Stimulated activated CD4-positive, alpha-beta T cell treated with anti-CD3 and anti-CD28 coated beads, Interleukin-2, amount 100 ng/mL, for 4 hours (primary cell): ENCODE measurements around the gene BDKRB2.

Experiments
- DNase-seq: peaks from one replicate; pipeline ENCODE4 v3.0.0-alpha.2; 2020; ENCODE audit warnings: low read depth

BDKRB2 gene

GRCh38 chr14:96204151-96205058, at the start of gene BDKRB2:
Gene BDKRB2 (plus strand): TSS chr14:96204839. CDS start chr14:96237108, 32,269 bp downstream.
- DNase-seq: no peak

DNA sequence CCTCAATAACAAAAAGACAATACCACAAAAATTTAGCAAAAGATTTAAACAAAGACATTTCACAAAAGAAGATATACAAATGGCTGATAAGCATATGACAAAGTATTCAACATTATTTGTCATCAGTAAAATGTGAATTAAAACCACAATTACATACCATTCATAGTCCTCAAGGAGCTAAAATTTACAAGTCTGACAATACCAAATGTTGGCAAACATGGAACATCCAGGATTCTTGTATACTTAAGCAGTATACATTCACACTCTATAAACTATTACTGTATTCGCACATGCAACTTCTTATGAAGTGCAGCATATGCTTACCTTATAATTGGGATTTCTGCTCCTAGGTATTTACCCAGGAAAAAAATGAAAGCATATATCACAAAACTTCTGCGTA, 49.7 kb upstream of the BDKRB2 start:
- no peak for DNase-seq

GRCh38 chr14:96156804-96157760, 47.6 kb upstream of the BDKRB2 start:
- DNase-seq: no peak

- no peak for DNase-seq
These were observed 45.9 kb upstream of the BDKRB2 start for GRCh38 chr14:96158735-96159134.

GRCh38 chr14:96160076-96160912, 44.3 kb upstream of the BDKRB2 start:
- DNase-seq: no peak

GRCh38 chr14:96160913-96161310, 43.7 kb upstream of the BDKRB2 start:
- DNase-seq: no peak

GRCh38 chr14:96161636-96162035, 43.0 kb upstream of the BDKRB2 start:
- DNase-seq: no peak

DNA sequence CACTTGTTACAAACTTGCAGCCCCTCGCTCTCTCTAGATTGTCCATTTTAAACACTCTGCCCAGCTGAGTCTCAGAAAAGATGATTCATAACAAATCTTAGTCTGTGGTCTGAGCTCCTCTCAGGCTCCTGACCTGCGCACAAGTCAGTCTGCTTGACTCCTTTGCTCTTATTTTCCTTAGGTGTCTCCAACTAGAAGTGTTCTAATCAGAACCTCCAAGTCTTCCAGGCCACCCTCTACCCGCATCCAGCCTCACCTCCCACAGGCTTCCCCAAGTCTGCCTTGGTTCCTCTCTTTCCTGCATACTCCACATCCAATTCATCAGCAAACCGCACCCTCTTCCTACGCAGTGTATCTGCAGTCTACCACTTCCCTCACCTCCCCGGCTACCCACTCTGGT, 42.4 kb upstream of the BDKRB2 start:
- no peak for DNase-seq

DNA sequence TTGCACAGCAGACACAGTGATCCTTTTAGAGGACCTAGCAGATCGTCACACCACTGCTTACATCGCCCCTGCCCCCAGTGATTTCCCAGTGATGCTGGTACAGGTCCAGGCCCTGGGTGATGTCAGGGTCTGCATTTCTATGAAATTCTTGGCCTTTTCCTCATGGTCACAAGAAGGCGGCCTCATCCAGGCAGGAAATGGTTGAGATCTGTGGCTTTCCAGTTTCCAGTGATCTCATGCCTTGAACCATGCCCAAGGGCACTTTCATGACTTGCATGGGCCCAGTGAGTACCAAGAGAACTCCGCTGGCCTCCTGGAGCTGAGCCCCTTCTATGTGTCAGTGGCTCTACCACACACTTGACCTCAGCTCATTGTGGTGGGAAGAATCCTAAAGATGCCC, 41.9 kb upstream of the BDKRB2 start:
- DNase-seq: no peak

DNA sequence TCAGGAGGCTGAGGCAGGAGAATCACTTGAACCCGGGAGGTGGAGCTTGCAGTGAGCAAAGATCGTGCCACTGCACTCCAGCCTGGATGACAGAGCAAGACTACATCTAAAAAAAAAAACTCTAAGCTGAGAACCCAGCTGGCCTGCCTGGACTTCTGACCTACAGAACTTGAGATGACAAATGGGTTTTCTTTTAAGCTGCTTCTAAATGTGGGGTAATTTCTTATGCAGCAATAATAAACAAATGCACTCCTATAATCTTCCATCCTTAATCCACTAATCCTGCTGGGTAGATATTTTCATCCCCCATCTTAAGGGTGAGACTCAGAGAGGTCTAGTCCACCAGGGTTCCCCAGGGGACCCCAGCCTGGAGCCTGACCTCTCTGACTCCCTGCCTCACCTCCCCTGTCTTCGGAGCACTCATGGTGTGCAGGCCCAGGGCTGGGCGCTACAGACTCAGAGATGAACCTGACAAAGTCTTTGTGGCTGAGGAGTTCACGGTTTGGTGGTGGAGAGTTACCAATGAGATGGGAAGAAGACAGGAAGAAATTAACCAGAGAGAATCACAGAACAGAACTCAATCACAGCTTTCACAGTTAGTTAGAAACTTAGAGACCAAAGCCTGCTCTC, 39.7 kb upstream of the BDKRB2 start:
- DNase-seq: no peak

GRCh38 chr14:96165493-96166436, 38.9 kb upstream of the BDKRB2 start:
- no peak for DNase-seq

DNA sequence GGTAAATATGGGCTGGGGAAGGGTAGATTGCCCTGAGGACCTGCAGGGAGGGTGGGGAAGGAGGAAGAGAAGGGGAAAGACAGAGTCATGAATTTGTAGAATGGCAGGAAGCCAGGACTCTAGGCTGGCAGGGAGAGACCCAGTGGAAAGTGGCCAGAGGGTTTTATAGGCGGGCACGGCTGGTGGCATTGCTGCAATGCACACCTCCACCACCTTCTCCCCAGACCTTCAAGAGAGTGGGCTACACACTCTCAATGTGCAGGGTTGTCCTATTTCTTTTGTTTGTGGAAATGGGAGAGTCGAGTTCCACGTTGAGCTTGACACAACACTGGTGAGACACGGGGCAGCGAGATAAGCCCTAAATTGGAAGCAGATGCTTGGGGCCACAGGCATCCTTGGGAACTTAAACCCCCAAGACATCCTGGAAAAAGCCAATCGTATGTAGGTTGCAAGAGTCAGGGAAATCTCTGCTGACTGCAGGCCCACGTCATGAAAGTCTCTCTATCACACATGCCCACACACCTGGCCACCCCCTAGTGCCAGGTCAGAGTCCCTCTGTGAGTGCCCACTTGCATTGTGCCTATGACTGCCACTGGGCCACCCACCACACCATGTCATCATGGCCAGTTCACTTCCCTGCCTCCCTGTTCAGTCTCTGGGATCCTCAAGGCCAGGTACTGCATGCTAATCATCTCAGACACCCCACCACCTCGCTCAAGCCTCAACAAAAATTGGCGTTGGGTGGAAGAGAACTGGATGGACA, 38.0 kb upstream of the BDKRB2 start:
- no peak for DNase-seq

- no peak for DNase-seq
These were observed 37.2 kb upstream of the BDKRB2 start for GRCh38 chr14:96167224-96168148.

DNA sequence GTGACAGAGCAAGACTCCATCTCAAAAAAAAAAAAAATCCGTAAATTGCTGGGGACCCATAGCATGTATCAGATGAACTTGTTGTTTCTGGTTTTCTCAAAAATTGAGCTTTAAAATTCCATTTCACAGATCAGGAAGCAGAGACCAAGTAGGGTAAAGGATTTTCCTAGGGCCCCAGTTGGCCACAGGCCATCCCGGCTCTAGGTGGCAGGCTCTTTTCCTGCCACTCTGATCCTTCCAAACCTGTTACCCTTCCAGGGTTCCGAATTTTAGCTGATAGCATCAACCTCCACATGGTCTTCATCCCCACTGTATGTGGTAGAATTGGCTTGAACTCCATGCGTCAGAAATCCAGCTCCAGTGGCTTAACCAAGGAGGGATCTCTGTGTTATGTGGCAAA, 36.1 kb upstream of the BDKRB2 start:
- no peak for DNase-seq

- DNase-seq: no peak
These were observed 33.6 kb upstream of the BDKRB2 start for GRCh38 chr14:96170961-96171592.

DNA sequence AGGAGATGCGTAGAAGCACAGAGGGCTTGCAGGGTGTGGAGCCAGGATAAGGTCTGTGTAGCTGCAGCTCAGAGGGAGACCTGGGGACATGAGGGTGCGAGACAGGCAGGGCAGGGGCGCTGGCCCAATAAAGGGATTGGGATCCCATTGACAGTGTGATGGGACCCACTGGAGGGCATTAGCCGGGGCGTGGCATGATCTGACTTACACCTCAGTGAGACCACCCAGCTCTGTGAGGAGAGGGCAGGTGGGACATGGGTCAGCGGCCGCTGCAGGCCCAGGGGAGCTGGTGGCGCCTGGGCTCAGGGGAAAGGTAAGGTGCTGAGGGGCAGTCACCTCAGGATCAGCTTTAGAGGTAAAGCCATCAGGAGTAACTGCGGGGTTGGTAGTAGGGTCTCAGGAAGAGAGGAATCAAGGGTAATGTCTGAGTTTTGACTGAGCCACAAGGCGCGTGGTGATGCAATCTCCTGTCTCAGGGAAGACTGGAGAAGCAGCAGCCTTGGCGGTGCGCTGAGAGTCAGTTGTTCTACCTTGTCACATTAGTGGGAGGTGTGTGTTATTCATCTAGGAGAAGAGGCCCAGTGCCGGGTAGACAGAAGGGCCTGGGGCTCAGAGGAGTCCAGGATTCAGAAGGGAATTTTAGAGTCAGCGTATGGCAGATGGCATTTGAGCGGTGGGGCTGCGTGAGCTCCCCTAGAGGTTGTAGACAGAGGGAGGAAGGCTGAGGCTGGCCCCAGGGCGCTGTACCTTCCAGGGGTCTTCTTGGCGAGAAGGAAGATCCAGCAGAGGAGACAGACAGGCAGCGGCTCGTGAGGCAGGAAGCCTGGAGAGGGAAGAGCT, 30.8 kb upstream of the BDKRB2 start:
- no peak for DNase-seq

DNA sequence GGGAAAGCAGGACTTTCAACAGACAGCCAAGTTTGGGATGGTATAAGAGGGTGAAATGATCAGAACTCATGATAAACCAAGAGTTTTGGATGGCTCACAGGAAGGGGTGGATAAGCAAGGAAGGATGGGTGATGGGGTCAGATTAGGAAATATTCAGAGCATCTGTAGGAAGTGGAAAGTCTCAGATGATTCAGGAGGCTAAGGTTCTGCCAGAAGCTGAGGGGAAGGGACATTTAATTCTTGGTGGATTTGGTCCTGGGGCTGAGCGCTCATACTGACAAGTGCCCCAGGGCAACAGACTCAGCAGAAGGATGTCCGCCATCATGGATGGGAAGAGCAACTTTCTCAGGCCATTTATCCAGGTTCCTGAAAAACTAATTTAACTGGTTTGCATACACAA, 28.4 kb upstream of the BDKRB2 start:
- DNase-seq: no peak
